ENCODE data around the gene NDUFA3.
A peak's percentile ranks its signal among the peaks of the same experiment; 100 is the strongest.

Gene NDUFA3

DNA sequence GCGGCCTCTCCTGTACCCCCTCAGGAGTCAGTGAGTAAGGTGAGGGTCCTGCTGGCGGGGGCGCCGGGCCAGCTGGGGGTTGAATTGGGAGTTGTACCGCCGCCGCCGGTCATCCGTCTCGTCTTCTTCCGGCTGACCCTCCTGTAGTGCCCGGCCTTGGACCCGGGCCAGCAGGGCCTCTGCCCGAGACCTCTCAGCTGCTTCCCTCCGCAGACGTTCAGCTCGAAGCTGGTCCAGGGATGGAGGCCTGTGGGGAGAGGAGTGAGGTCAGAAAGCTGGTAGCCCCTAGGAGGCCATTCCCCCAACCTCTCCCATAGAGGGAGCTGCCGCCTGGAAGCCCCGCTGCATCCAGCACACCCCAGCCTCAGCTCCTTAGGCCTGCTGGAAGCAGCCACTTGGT lies 53.0 kb downstream of the NDUFA3 start:
- peak overlapping the region in 2 of 21 experiments; percentile 54 to 55 for H3K27ac ChIP-seq
- H3K4me3 ChIP-seq: no peak overlapping the region

DNA sequence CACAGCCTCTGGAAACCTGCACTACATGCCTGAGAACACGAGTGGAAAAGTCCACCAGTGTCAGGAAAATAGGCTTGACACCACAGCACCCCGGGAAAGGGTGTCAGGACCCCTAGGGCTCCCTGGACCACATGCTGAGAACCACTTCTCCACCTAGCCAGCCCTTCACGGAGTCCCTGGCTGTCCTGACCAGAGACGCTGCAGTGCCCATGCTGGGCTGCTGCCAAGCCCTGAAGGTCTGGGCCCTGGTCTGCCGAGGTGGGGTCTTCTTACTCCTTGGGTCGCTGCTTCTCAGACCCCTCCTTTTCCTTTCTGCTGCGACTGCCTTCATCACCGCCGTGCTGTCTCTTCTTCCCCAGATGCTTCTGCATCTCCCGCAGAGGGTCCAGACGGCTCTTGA lies 53.8 kb downstream of the NDUFA3 start:
- Histone ChIP-seq H3K4me3 (no peak overlapping the region), H3K27ac (no peak overlapping the region)

DNA sequence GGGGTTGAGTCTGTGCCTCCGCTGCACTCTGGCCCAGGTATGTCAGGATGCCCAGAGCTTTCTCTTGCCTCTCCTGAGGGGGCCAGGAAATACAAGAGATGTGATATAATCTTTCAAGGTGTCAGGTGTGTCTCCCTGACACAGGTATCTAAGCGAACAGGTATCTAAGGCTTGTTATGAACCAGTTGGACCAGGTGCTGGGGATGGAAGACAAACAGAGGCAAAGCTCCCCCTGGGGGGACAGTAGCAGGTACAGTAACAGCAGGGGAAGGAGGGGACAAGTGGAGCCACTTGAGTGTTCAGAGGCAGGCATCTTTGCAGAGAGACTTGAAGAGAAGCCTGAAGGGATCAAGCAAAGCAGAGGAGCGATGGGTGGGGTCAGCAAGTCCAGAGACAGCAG lies 54.3 kb downstream of the NDUFA3 start:
- no peak overlapping the region for H3K27ac ChIP-seq

More for the DNA sequence above, 54.3 kb downstream of the NDUFA3 start:
- no peak overlapping the region for H3K4me3 ChIP-seq
